GM23248 (cell line): ENCODE measurements around the gene GLCCI1. TPM values are rescaled to one million over a fixed set of nuclear protein-coding genes. Genes with fewer than 3 reads are reported as not detected.

Experiments
- DNase-seq: peaks from one replicate; pipeline ENCODE4 v3.0.0-alpha.2; 2015
- H2AFZ ChIP-seq: fragments of 200-600 bp; sonication (generic); 2 replicates; pipeline ENCODE4 v1.6.1; 2016; ENCODE audit warnings: antibody characterized with exemption
- H3F3A ChIP-seq: fragments of 200-600 bp; sonication (generic); 2 replicates; pipeline ENCODE4 v1.6.1; 2016; ENCODE audit warnings: mild to moderate bottlenecking, antibody characterized with exemption, mixed run types; ENCODE audit not compliant: insufficient read depth
- H3K27ac ChIP-seq: fragments of 200-600 bp; sonication (generic); 2 replicates; pipeline ENCODE4 v1.5.1; 2016; ENCODE audit warnings: mild to moderate bottlenecking
- H3K27me3 ChIP-seq: fragments of 200-600 bp; sonication (generic); replicated peaks from 2 replicates; pipeline ENCODE4 v1.6.1; 2016; ENCODE audit warnings: mild to moderate bottlenecking; ENCODE audit not compliant: insufficient read depth
- H3K36me3 ChIP-seq: fragments of 200-600 bp; sonication (generic); 2 replicates; pipeline ENCODE4 v1.6.1; 2016; ENCODE audit warnings: low read depth, mild to moderate bottlenecking
- H3K4me1 ChIP-seq: fragments of 200-600 bp; sonication (generic); 2 replicates; pipeline ENCODE4 v1.6.1; 2016; ENCODE audit warnings: mild to moderate bottlenecking; ENCODE audit not compliant: insufficient read depth
- H3K4me2 ChIP-seq: fragments of 200-600 bp; sonication (generic); one replicate; pipeline ENCODE4 v1.6.1; 2016; ENCODE audit warnings: mild to moderate bottlenecking; ENCODE audit not compliant: unreplicated experiment
- H3K4me3 ChIP-seq: fragments of 200-600 bp; sonication (generic); 2 replicates; pipeline ENCODE4 v1.5.1; 2016; ENCODE audit warnings: mild to moderate bottlenecking
- H3K79me2 ChIP-seq: fragments of 200-600 bp; sonication (generic); 2 replicates; pipeline ENCODE4 v1.6.1; 2016; ENCODE audit warnings: mild to moderate bottlenecking; ENCODE audit not compliant: insufficient read depth
- H3K9ac ChIP-seq: fragments of 200-600 bp; sonication (generic); 2 replicates; pipeline ENCODE4 v1.6.1; 2016; ENCODE audit warnings: mild to moderate bottlenecking
- H3K9me2 ChIP-seq: fragments of 200-600 bp; sonication (generic); 2 replicates; pipeline ENCODE4 v1.6.1; 2016; ENCODE audit warnings: mixed run types, mild to moderate bottlenecking, moderate library complexity; ENCODE audit not compliant: insufficient read depth
- H3K9me3 ChIP-seq: fragments of 200-600 bp; sonication (generic); one replicate; pipeline ENCODE4 v1.6.1; 2017; ENCODE audit warnings: low read depth
- H4K20me1 ChIP-seq: fragments of 200-600 bp; sonication (generic); 2 replicates; pipeline ENCODE4 v1.6.0; 2016; ENCODE audit not compliant: insufficient read depth
- EZH2 ChIP-seq: fragments of 200-600 bp; sonication (generic); IDR thresholded peaks from 2 replicates; pipeline ENCODE4 v1.6.1; 2018; ENCODE audit warnings: antibody characterized with exemption, mild to moderate bottlenecking; ENCODE audit not compliant: insufficient read depth, poor library complexity, severe bottlenecking
- EZH2phosphoT487 ChIP-seq: fragments of 200-600 bp; sonication (generic); IDR thresholded peaks from 2 replicates; pipeline ENCODE4 v1.6.1; 2018; ENCODE audit warnings: antibody characterized with exemption, moderate library complexity, mild to moderate bottlenecking, low read depth; ENCODE audit not compliant: insufficient read depth
- WGBS, 2 experiments: methylation state at CpG; one replicate each; pipeline ENCODE4 v1.1.6; 2015 to 2017; ENCODE audit warnings: low lambda C conversion rate in 2 of 2, low coverage in 1 of 2; ENCODE audit errors: missing lambda C conversion rate in 2 of 2; 5-methylcytosine and 5-hydroxymethylcytosine counted together
- in situ Hi-C: fragments of 300-500 bp; cut with MboI; formaldehyde crosslinking; loops from 2 replicates; pipeline ENCODE4 v1.15.0; 2020
- polyA plus RNA-seq: library from polyadenylated mRNA; unstranded; fragments of >200 nt; fragmentation: Nextera tagmentation; extraction: Ambion mirVana; gene quantifications from 2 replicates; pipeline ENCODE4 v1.2.1, GENCODE V29; 2016
- total RNA-seq: library from RNA; depleted of rRNA; stranded (reverse); fragments of >200 nt; shearing (Covaris generic); gene quantifications from 2 replicates; pipeline ENCODE4 v1.2.3, GENCODE V29; 2014

The GLCCI1 gene
- total and polyA plus RNA-seq, 2 experiments from 2014 or later = 2.5 to 3.0 TPM

- Histone ChIP-seq H3K27ac (peak overlapping the region; percentile 54), H3K4me3 (no peak overlapping the region), H3K36me3 (no peaks in the 10 kb centered on the region), H3K27me3 (no peaks in the 10 kb centered on the region), H3K79me2 (no peaks in the 10 kb centered on the region), H3K9me3 (no peaks in the 10 kb centered on the region), H2AFZ (peak overlapping the region; percentile 23; the same call in 1 of the 2 replicates), H4K20me1 (no peaks in the 10 kb centered on the region), H3F3A (0 out of 2 replicates have a peak, but pooled peaks cover 9% of the 10 kb centered on the region), H3K4me2 (peak overlapping the region; percentile 23), H3K9ac (peak overlapping the region; percentile 4; the same call in 1 of the 2 replicates), H3K4me1 (peaks cover 39% of the 10 kb centered on the region), H3K9me2 (no peaks in the 10 kb centered on the region)
- in situ Hi-C loops = no loop called here
- DNase-seq = peak; percentile 71
- WGBS, 2 experiments = 67 to 68% methylated on average over 3 of the region's 3 CpGs
- TF ChIP-seq EZH2phosphoT487 (no peak), EZH2 (no peak)
Measured at GRCh38 chr7:7956531-7957128, 12.0 kb upstream of the GLCCI1 start.

GRCh38 chr7:7957513-7957912, 11.1 kb upstream of the GLCCI1 start:
- Histone ChIP-seq H2AFZ (no peak overlapping the region), H3K9ac (no peak overlapping the region), H3K27ac (no peak overlapping the region), H3F3A (peaks cover 12% of the 10 kb centered on the region), H3K4me2 (no peak overlapping the region), H3K4me1 (peaks cover 45% of the 10 kb centered on the region), H3K27me3 (no peaks in the 10 kb centered on the region), H4K20me1 (no peaks in the 10 kb centered on the region), H3K9me3 (no peaks in the 10 kb centered on the region), H3K79me2 (no peaks in the 10 kb centered on the region), H3K4me3 (no peak overlapping the region), H3K9me2 (no peaks in the 10 kb centered on the region), H3K36me3 (no peaks in the 10 kb centered on the region)
- no peak for TF ChIP-seq EZH2
- in situ Hi-C loops = no loop called here
- 94 to 95% methylated on average over 2 of the region's 2 CpGs for WGBS, 2 experiments
- no peak for DNase-seq

- Histone ChIP-seq H3K27me3 (no peaks in the 10 kb centered on the region), H2AFZ (no peak overlapping the region), H3K4me3 (no peak overlapping the region), H3K4me1 (peaks cover 37% of the 10 kb centered on the region), H3K9me3 (no peaks in the 10 kb centered on the region), H3K36me3 (no peaks in the 10 kb centered on the region), H3K4me2 (no peak overlapping the region), H3K79me2 (no peaks in the 10 kb centered on the region), H3F3A (peaks cover 23% of the 10 kb centered on the region), H3K9me2 (no peaks in the 10 kb centered on the region), H4K20me1 (no peaks in the 10 kb centered on the region), H3K27ac (no peak overlapping the region), H3K9ac (no peak overlapping the region)
- no peak for DNase-seq
- in situ Hi-C loops = no loop called here
- 68 to 74% methylated on average over 4 of the region's 4 CpGs for WGBS, 2 experiments
- no peak for TF ChIP-seq EZH2
- TF ChIP-seq EZH2phosphoT487 = no peak
Measured at GRCh38 chr7:7959979-7960670, 8.5 kb upstream of the GLCCI1 start.

- Histone ChIP-seq H3K9me3 (no peaks in the 10 kb centered on the region), H3K27me3 (no peaks in the 10 kb centered on the region), H3F3A (peaks cover 13% of the 10 kb centered on the region), H3K79me2 (no peaks in the 10 kb centered on the region), H2AFZ (peak overlapping the region; percentile 59), H3K9me2 (no peaks in the 10 kb centered on the region), H3K4me2 (peak overlapping the region; percentile 41), H3K4me3 (0 out of 2 replicates have a peak overlapping the region, but pooled peaks have one; percentile 6), H4K20me1 (no peaks in the 10 kb centered on the region), H3K9ac (no peak overlapping the region), H3K36me3 (no peaks in the 10 kb centered on the region), H3K27ac (peak overlapping the region; percentile 66), H3K4me1 (peaks cover 20% of the 10 kb centered on the region)
- in situ Hi-C loops = no loop called here
- no peak for TF ChIP-seq EZH2
- no peak for TF ChIP-seq EZH2phosphoT487
- DNase-seq = peak; percentile 77
- 36 to 39% methylated on average over 3 of the region's 3 CpGs for WGBS, 2 experiments
Measured at GRCh38 chr7:7962851-7963250, 5.7 kb upstream of the GLCCI1 start.

GRCh38 chr7:7964250-7964649, 4.3 kb upstream of the GLCCI1 start:
- WGBS, 2 experiments = 94% methylated on average over 2 of the region's 2 CpGs
- in situ Hi-C loops = no loop called here

More at GRCh38 chr7:7964250-7964649, 4.3 kb upstream of the GLCCI1 start:
- H3K27ac ChIP-seq = no peak overlapping the region
- no peak for DNase-seq
- H3K4me2 ChIP-seq = no peak overlapping the region
- H2AFZ ChIP-seq = no peak overlapping the region
- no peaks in the 10 kb centered on the region for H3K36me3 ChIP-seq
- no peaks in the 10 kb centered on the region for H4K20me1 ChIP-seq
- no peaks in the 10 kb centered on the region for H3K27me3 ChIP-seq
- no peak overlapping the region for H3K4me3 ChIP-seq
- H3F3A ChIP-seq = peaks cover 13% of the 10 kb centered on the region
- no peak for TF ChIP-seq EZH2
- TF ChIP-seq EZH2phosphoT487 = no peak
- no peaks in the 10 kb centered on the region for H3K79me2 ChIP-seq
- peaks cover 23% of the 10 kb centered on the region for H3K4me1 ChIP-seq
- H3K9ac ChIP-seq = no peak overlapping the region
- H3K9me2 ChIP-seq = no peaks in the 10 kb centered on the region
- H3K9me3 ChIP-seq = no peaks in the 10 kb centered on the region
